B cell (primary cell): ENCODE measurements around the gene KIDINS220. TPM values are rescaled to one million over a fixed set of nuclear protein-coding genes. Genes with fewer than 3 reads are reported as not detected.

Experiments
- ATAC-seq: fragments of 200-7000 bp; cut with Tn5 transposase; one replicate; pipeline ENCODE4 v1.10.0; 2021; ENCODE audit warnings: low read depth, mild to moderate bottlenecking, moderate number of reproducible peaks, moderate library complexity
- CTCF ChIA-PET: fragments of 350-600 bp; sonication (Branson Sonifier 250); formaldehyde crosslinking; loops from one replicate; lab custom pipeline; 2021; ENCODE audit warnings: antibody characterized with exemption, inconsistent platforms; lab: Charles Lee
- POLR2A ChIA-PET: fragments of 350-600 bp; sonication (Branson Sonifier 250); formaldehyde crosslinking; loops from one replicate; lab custom pipeline; 2021; ENCODE audit warnings: antibody characterized with exemption; lab: Charles Lee
- DNase-seq: peaks from one replicate; pipeline ENCODE4 v3.0.0; 2013
- H2AFZ ChIP-seq: 2 replicates; pipeline ENCODE4 v1.6.1; 2012; ENCODE audit warnings: mild to moderate bottlenecking, low read depth, low read length; ENCODE audit not compliant: insufficient read depth, poor library complexity, severe bottlenecking
- H3K27ac ChIP-seq, 2 donors: 1 replicate in 1 of 2; 2 replicates in 1 of 2; pipeline ENCODE4 v1.5.1; 2012 to 2013; ENCODE audit warnings: low read length in 2 of 2, mild to moderate bottlenecking in 2 of 2, moderate library complexity in 1 of 2
- H3K27me3 ChIP-seq, 4 experiments: fragments of 200-600 bp in 1 of 4; sonication (generic) in 1 of 4; replicated peaks in 1 of 4; 1 replicate in 2 of 4; 2 replicates in 2 of 4; pipeline versions ENCODE4 v1.6.1 to v1.7.0; 2013 to 2016; ENCODE audit warnings: low read length in 3 of 4, mild to moderate bottlenecking in 2 of 4, mixed read lengths in 1 of 4, moderate library complexity in 1 of 4; ENCODE audit not compliant: insufficient read depth in 4 of 4, control insufficient read depth in 3 of 4; ENCODE audit errors: control extremely low read depth in 1 of 4
- H3K36me3 ChIP-seq, 2 experiments: replicated peaks in 1 of 2; 1 replicate in 1 of 2; 2 replicates in 1 of 2; pipeline versions ENCODE4 v1.6.1 to v1.7.1; 2013; ENCODE audit warnings: low read length in 1 of 2; ENCODE audit not compliant: insufficient read depth in 2 of 2, control insufficient read depth in 1 of 2; ENCODE audit errors: control extremely low read depth in 1 of 2, extremely low read depth in 1 of 2
- H3K4me1 ChIP-seq, 2 donors: fragments of 200-600 bp in 1 of 2; sonication (generic) in 1 of 2; 1 replicate in 1 of 2; 2 replicates in 1 of 2; pipeline versions ENCODE4 v1.5.1 to v1.6.1; 2013 to 2017; ENCODE audit warnings: low read length in 2 of 2; ENCODE audit not compliant: control insufficient read depth in 2 of 2, insufficient read depth in 2 of 2
- H3K4me2 ChIP-seq: replicated peaks from 2 replicates; pipeline ENCODE3; 2012; ENCODE audit warnings: mild to moderate bottlenecking, low read depth, low read length; ENCODE audit not compliant: poor library complexity, severe bottlenecking
- H3K4me3 ChIP-seq, 5 experiments: fragments of 200-600 bp in 1 of 5; sonication (generic) in 1 of 5; 1 replicate in 3 of 5; 2 replicates in 2 of 5; pipeline versions ENCODE4 v1.5.1 to v1.7.0; 2011 to 2016; ENCODE audit warnings: low read length in 4 of 5, mild to moderate bottlenecking in 4 of 5, low read depth in 2 of 5, control low read depth in 1 of 5, moderate library complexity in 1 of 5; ENCODE audit not compliant: insufficient read depth in 1 of 5; ENCODE audit errors: control extremely low read depth in 1 of 5, extremely low read depth in 1 of 5
- H3K79me2 ChIP-seq: fragments of 200-600 bp; sonication (generic); one replicate; pipeline ENCODE4 v1.6.0; 2016; ENCODE audit warnings: low read length; ENCODE audit not compliant: control insufficient read depth, insufficient read depth
- H3K9ac ChIP-seq: fragments of 200-600 bp; sonication (generic); 2 replicates; pipeline ENCODE4 v1.6.1; 2017; ENCODE audit warnings: mild to moderate bottlenecking, low read length, moderate library complexity
- H3K9me3 ChIP-seq, 3 donors: one replicate each; pipeline versions ENCODE4 v1.6.1 to v1.7.1; 2013; ENCODE audit warnings: low read length in 2 of 3; ENCODE audit not compliant: control insufficient read depth in 2 of 3, insufficient read depth in 1 of 3; ENCODE audit errors: control extremely low read depth in 1 of 3
- H4K20me1 ChIP-seq: 2 replicates; pipeline ENCODE4 v1.6.0; 2012; ENCODE audit warnings: mild to moderate bottlenecking, low read length; ENCODE audit not compliant: insufficient read depth, control insufficient read depth, poor library complexity, severe bottlenecking
- H3K27ac Mint-ChIP-seq: one replicate; pipeline ENCODE4 v1.8.0; 2021; ENCODE audit warnings: mixed read lengths
- H3K27me3 Mint-ChIP-seq: one replicate; pipeline ENCODE4 v1.8.0; 2021; ENCODE audit warnings: mixed read lengths
- H3K4me1 Mint-ChIP-seq: one replicate; pipeline ENCODE4 v1.8.0; 2021; ENCODE audit warnings: mixed read lengths
- H3K4me3 Mint-ChIP-seq: one replicate; pipeline ENCODE4 v1.8.0; 2021; ENCODE audit warnings: mixed read lengths
- H3K9me3 Mint-ChIP-seq: one replicate; pipeline ENCODE4 v1.8.0; 2022; ENCODE audit warnings: mixed read lengths; ENCODE audit not compliant: insufficient read depth
- CTCF ChIP-seq: fragments of 200-600 bp; IDR thresholded peaks from one replicate; pipeline ENCODE4 v1.8.0; 2022; ENCODE audit warnings: antibody characterized with exemption, mild to moderate bottlenecking
- EZH2 ChIP-seq: IDR thresholded peaks from 2 replicates; pipeline ENCODE4 v1.6.1; 2012; ENCODE audit warnings: borderline replicate concordance, low read depth, mild to moderate bottlenecking, moderate library complexity, low read length; ENCODE audit not compliant: insufficient read depth, poor library complexity, severe bottlenecking
- WGBS: methylation state at CpG from one replicate; pipeline ENCODE4 v1.1.5; 2013; ENCODE audit warnings: missing lambda C conversion rate; ENCODE audit not compliant: insufficient coverage; 5-methylcytosine and 5-hydroxymethylcytosine counted together
- intact Hi-C: fragments of 100-400 bp; cut with micrococcal nuclease; formaldehyde crosslinking; loops from one replicate; pipeline ENCODE4 v1.10.0; 2022
- polyA plus RNA-seq: library from polyadenylated mRNA; depleted of rRNA; stranded (reverse); fragments of >200 nt; gene quantifications from 2 replicates; pipeline ENCODE4 v1.2.3, GENCODE V29; 2012
- total RNA-seq, 2 donors: library from RNA; stranded (reverse); fragments of 120-200 nt in 1 of 2; gene quantifications; 1 replicate in 1 of 2; 2 replicates in 1 of 2; pipeline versions ENCODE4 v1.2.3 to v1.2.4, GENCODE V29; 2013 to 2022

KIDINS220 gene
- total and polyA plus RNA-seq, 2 donors (not counting 1 experiment from before 2014, with no cell fraction given) = 12.5 to 36.6 TPM

- peak; percentile 59 for DNase-seq
- Histone ChIP-seq H3K4me3 (peak overlapping the region; percentile 41 to 77 (median 57)), H3K36me3 (no peaks in the 10 kb centered on the region), H3K4me1 (peaks cover 40 to 48% of the 10 kb centered on the region in 2 donors), H3K9me3 (peaks cover 0 to 31% (median 0%) of the 10 kb centered on the region in 3 donors), H3K4me2 (peak overlapping the region; percentile 84), H3K9ac (peak overlapping the region; percentile 59), H3K79me2 (no peaks in the 10 kb centered on the region), H3K27me3 (peaks cover 2 to 59% (median 43%) of the 10 kb centered on the region in 4 experiments), H3K27ac (no peak overlapping the region), H4K20me1 (no peaks in the 10 kb centered on the region), H2AFZ (peak overlapping the region; percentile 56)
- WGBS = 0% methylated on average over 7 of the region's 30 CpGs
- Mint-ChIP-seq H3K27me3 (peaks cover 64% of the 10 kb centered on the region), H3K4me3 (peak overlapping the region; percentile 92), H3K9me3 (no peaks in the 10 kb centered on the region), H3K27ac (peak overlapping the region; percentile 33), H3K4me1 (peaks cover 46% of the 10 kb centered on the region)
- no peak for ATAC-seq
- ChIA-PET CTCF (interaction anchor here (0.7 to 2.8 kb wide), 4 partner anchors 10 to 1586 kb away, joined by 3 to 18 read pairs (median 8); no protein-coding TSS in a partner anchor), POLR2A (no interaction called here)
- TF ChIP-seq EZH2 (no peak), CTCF (no peak)
- intact Hi-C loops = loop anchor here (2.0 to 10.0 kb wide), 5 partner anchors 100 to 1778 kb away; no protein-coding TSS in a partner anchor
Observed at GRCh38 chr2:8682719-8683667, 154.4 kb downstream of the KIDINS220 start.
